ENCODE measurements around the gene LRRN3. TPM values are rescaled to one million over a fixed set of nuclear protein-coding genes. Genes with fewer than 3 reads are reported as not detected.

The LRRN3 gene
- total and polyA plus RNA-seq, 3 donors from 2014 or later = 9.3 to 59.6 (median 49.1) TPM

- WGBS, 2 donors = 76 to 79% methylated on average over 6 of the region's 6 CpGs
- no peaks in the 10 kb centered on the region for H3K9me3 ChIP-seq
- no peaks in the 10 kb centered on the region for H3K36me3 ChIP-seq (ENCODE audit: low read depth, missing control alignments)
- no peaks in the 10 kb centered on the region for H3K4me1 ChIP-seq
- intact Hi-C loops (cut with DNase I; ENCODE audit: low total_unique reads) = no loop called here
- no peak for DNase-seq
- no peak overlapping the region for H3K27ac ChIP-seq
- H3K27me3 ChIP-seq = no peaks in the 10 kb centered on the region
- TF ChIP-seq CTCF (IDR thresholded peaks at IDR 0.05) (no peak), POLR2A (IDR thresholded peaks at IDR 0.05) (no peak)
- H3K4me3 ChIP-seq = no peak overlapping the region
These were observed 16.2 kb upstream of the LRRN3 start for GRCh38 chr7:111074748-111075146.

GRCh38 chr7:111075498-111075897 lies 15.4 kb upstream of the LRRN3 start:
- TF ChIP-seq CTCF (IDR thresholded peaks at IDR 0.05) (no peak), POLR2A (IDR thresholded peaks at IDR 0.05) (no peak)
- no peaks in the 10 kb centered on the region for H3K9me3 ChIP-seq
- 69 to 73% methylated on average over 5 of the region's 5 CpGs for WGBS, 2 donors
- DNase-seq = no peak
- H3K4me1 ChIP-seq = no peaks in the 10 kb centered on the region
- H3K4me3 ChIP-seq = no peak overlapping the region
- no peak overlapping the region for H3K27ac ChIP-seq
- intact Hi-C loops (cut with DNase I; ENCODE audit: low total_unique reads) = no loop called here
- H3K27me3 ChIP-seq = no peaks in the 10 kb centered on the region
- H3K36me3 ChIP-seq (ENCODE audit: low read depth, missing control alignments) = no peaks in the 10 kb centered on the region

GRCh38 chr7:111076205-111076604 lies 14.7 kb upstream of the LRRN3 start:
- no peak for DNase-seq
- H3K4me3 ChIP-seq = no peak overlapping the region
- intact Hi-C loops (cut with DNase I; ENCODE audit: low total_unique reads) = no loop called here
- TF ChIP-seq CTCF (IDR thresholded peaks at IDR 0.05) (no peak), POLR2A (IDR thresholded peaks at IDR 0.05) (no peak)
- H3K9me3 ChIP-seq = no peaks in the 10 kb centered on the region
- no peaks in the 10 kb centered on the region for H3K36me3 ChIP-seq (ENCODE audit: low read depth, missing control alignments)
- H3K4me1 ChIP-seq = no peaks in the 10 kb centered on the region
- H3K27ac ChIP-seq = no peak overlapping the region
- H3K27me3 ChIP-seq = no peaks in the 10 kb centered on the region

GRCh38 chr7:111077001-111077400 lies 13.9 kb upstream of the LRRN3 start:
- no peak for DNase-seq
- H3K27me3 ChIP-seq = no peaks in the 10 kb centered on the region
- no peak for TF ChIP-seq CTCF (IDR thresholded peaks at IDR 0.05)
- no peak for TF ChIP-seq POLR2A (IDR thresholded peaks at IDR 0.05)
- 93 to 98% methylated on average over 2 of the region's 2 CpGs for WGBS, 2 donors
- no peaks in the 10 kb centered on the region for H3K9me3 ChIP-seq
- intact Hi-C loops (cut with DNase I; ENCODE audit: low total_unique reads) = no loop called here
- no peaks in the 10 kb centered on the region for H3K4me1 ChIP-seq
- H3K4me3 ChIP-seq = no peak overlapping the region
- H3K27ac ChIP-seq = no peak overlapping the region
- no peaks in the 10 kb centered on the region for H3K36me3 ChIP-seq (ENCODE audit: low read depth, missing control alignments)

- Histone ChIP-seq H3K4me3 (no peak overlapping the region), H3K27me3 (no peaks in the 10 kb centered on the region), H3K27ac (no peak overlapping the region), H3K4me1 (no peaks in the 10 kb centered on the region), H3K9me3 (no peaks in the 10 kb centered on the region), H3K36me3 (ENCODE audit: low read depth, missing control alignments) (no peaks in the 10 kb centered on the region)
- intact Hi-C loops (cut with DNase I; ENCODE audit: low total_unique reads) = no loop called here
- WGBS, 2 donors = 95 to 97% methylated on average over 1 of the region's 1 CpG
- DNase-seq = no peak
- TF ChIP-seq POLR2A (IDR thresholded peaks at IDR 0.05) (no peak), CTCF (IDR thresholded peaks at IDR 0.05) (no peak)
These were observed 10.3 kb upstream of the LRRN3 start for GRCh38 chr7:111080495-111081105.

Data from testis (tissue), 3 donors.